K562 (cell line): Measurements from ENCODE around the gene CYP2J2. TPM values are rescaled to one million over a fixed set of nuclear protein-coding genes. Genes with fewer than 3 reads are reported as not detected.

Experiments used
- ATAC-seq: fragments of 200-7000 bp; cut with Tn5 transposase; 3 replicates; pipeline ENCODE4 v1.9.1; 2020; ENCODE audit warnings: moderate library complexity
- BruUV-seq: library from RNA; stranded (reverse); fragments of 400-500 nt; replicated peaks from 2 replicates; lab custom pipeline; 2021; lab: Mats Ljungman, UMichigan
- CTCF ChIA-PET: fragments of 300-600 bp; formaldehyde crosslinking; extraction: SDS; loops from one replicate; lab custom pipeline; 2021; ENCODE audit warnings: low intra/inter-chr PET ratio; lab: Yijun Ruan, JAX
- POLR2A ChIA-PET: fragments of 300-600, 350-650 bp; sonication (Branson Sonifier 250); formaldehyde crosslinking; extraction: SDS; loops from one replicate; lab custom pipeline; 2021; ENCODE audit warnings: antibody characterized with exemption, inconsistent platforms; lab: Yijun Ruan, JAX
- DNase-seq, 4 experiments: peaks; one replicate each; pipeline versions ENCODE4 v3.0.0 to v3.0.0-alpha.2; 2011 to 2018; ENCODE audit warnings: low spot score in 3 of 4, mixed read lengths in 3 of 4; ENCODE audit errors: extremely low read depth in 1 of 4
- FAIRE-seq: peaks from 2 replicates; lab custom pipeline; 2011; peaks lifted over from hg19 to GRCh38; lab: Jason Lieb, UNC
- H2AFZ ChIP-seq: 2 replicates; pipeline ENCODE4 v1.6.0; 2011; ENCODE audit warnings: low read depth, low read length, control low read depth, inconsistent platforms
- H3K27ac ChIP-seq: fragments of 200-600 bp; 3 replicates; pipeline ENCODE4 v1.8.0; 2011; ENCODE audit warnings: low read depth, mild to moderate bottlenecking, control low read depth, inconsistent platforms, low read length, moderate library complexity, mixed read lengths; ENCODE audit errors: extremely low read depth
- H3K27me3 ChIP-seq, 2 experiments: fragments of 300-600 bp in 1 of 2; 2 replicates in 1 of 2; 3 replicates in 1 of 2; pipeline versions ENCODE4 v1.6.0 to v1.8.0; 2011; ENCODE audit warnings: inconsistent platforms in 2 of 2, low read length in 2 of 2, mild to moderate bottlenecking in 1 of 2, mixed read lengths in 1 of 2, moderate library complexity in 1 of 2; ENCODE audit not compliant: control insufficient read depth in 2 of 2, insufficient read depth in 2 of 2
- H3K36me3 ChIP-seq: fragments of 300-600 bp; 3 replicates; pipeline ENCODE4 v1.8.0; 2011; ENCODE audit warnings: mild to moderate bottlenecking, low read length, inconsistent platforms; ENCODE audit not compliant: control insufficient read depth, insufficient read depth
- H3K4me1 ChIP-seq, 2 experiments: fragments of 200-600 bp in 1 of 2; replicated peaks in 1 of 2; 2 replicates in 1 of 2; 3 replicates in 1 of 2; pipeline versions ENCODE4 v1.5.1 to v1.8.0; 2011; ENCODE audit warnings: inconsistent platforms in 2 of 2, low read length in 2 of 2, mild to moderate bottlenecking in 1 of 2, mixed read lengths in 1 of 2, moderate library complexity in 1 of 2; ENCODE audit not compliant: control insufficient read depth in 2 of 2, insufficient read depth in 2 of 2
- H3K4me2 ChIP-seq: 2 replicates; pipeline ENCODE4 v1.6.1; 2011; ENCODE audit warnings: low read length, control low read depth, inconsistent platforms, mixed read lengths; ENCODE audit not compliant: insufficient read depth
- H3K4me3 ChIP-seq: fragments of 200-600 bp; sonication (generic), shearing (Covaris generic); 2 replicates; pipeline ENCODE4 v1.5.1; 2016; ENCODE audit warnings: control low read depth, inconsistent platforms
- H3K79me2 ChIP-seq: fragments of 200-600 bp; 3 replicates; pipeline ENCODE4 v1.8.0; 2011; ENCODE audit warnings: low read length, inconsistent platforms; ENCODE audit not compliant: control insufficient read depth, insufficient read depth
- H3K9ac ChIP-seq, 2 experiments: 2 replicates each; pipeline versions ENCODE4 v1.6.0 to v1.6.1; 2011; ENCODE audit warnings: low read depth in 2 of 2, low read length in 2 of 2, control low read depth in 1 of 2, inconsistent platforms in 1 of 2, mild to moderate bottlenecking in 1 of 2, mixed read lengths in 1 of 2; ENCODE audit not compliant: insufficient read depth in 1 of 2
- H3K9me1 ChIP-seq: one replicate; pipeline ENCODE4 v1.6.0; 2011; ENCODE audit warnings: inconsistent platforms, mild to moderate bottlenecking, low read length, moderate library complexity; ENCODE audit not compliant: control insufficient read depth, insufficient read depth
- H3K9me3 ChIP-seq: replicated peaks from 2 replicates; pipeline ENCODE4 v1.5.1; 2011; ENCODE audit warnings: low read depth, low read length, inconsistent platforms; ENCODE audit not compliant: control insufficient read depth, insufficient read depth
- H4K20me1 ChIP-seq: replicated peaks from 2 replicates; pipeline ENCODE4 v1.6.1; 2011; ENCODE audit warnings: low read length, inconsistent platforms, mixed read lengths; ENCODE audit not compliant: control insufficient read depth, insufficient read depth
- CBX8 ChIP-seq: fragments of 200-600 bp; sonication (generic); IDR thresholded peaks from 2 replicates; pipeline ENCODE4 v1.6.1; 2012; ENCODE audit warnings: borderline replicate concordance, mixed run types, low read depth, mild to moderate bottlenecking, moderate library complexity, mixed read lengths, low read length, control low read depth, inconsistent platforms; ENCODE audit not compliant: poor library complexity, severe bottlenecking; ENCODE audit errors: extremely low read depth
- CHD1 ChIP-seq: fragments of 200-600 bp; sonication (generic); IDR thresholded peaks from one replicate; pipeline ENCODE4 v1.6.1; 2012; ENCODE audit warnings: mild to moderate bottlenecking, moderate library complexity, low read length, inconsistent platforms
- DIDO1 ChIP-seq: fragments of 450-650 bp; IDR thresholded peaks from 2 replicates; pipeline ENCODE4 v1.6.1; 2016; ENCODE audit warnings: low read depth, missing biosample characterization, missing genetic modification characterization
- ETV6 ChIP-seq, 3 experiments: fragments of 150-350 bp in 1 of 3; sonication (generic) in 1 of 3; formaldehyde crosslinking in 1 of 3; IDR thresholded peaks; 2 replicates each; pipeline versions ENCODE4 v1.6.1 to v1.8.0; 2014 to 2022; ENCODE audit warnings: borderline replicate concordance in 2 of 3, low read depth in 2 of 3, antibody characterized with exemption in 1 of 3, low read length in 1 of 3, mild to moderate bottlenecking in 1 of 3, missing genetic modification reagents in 1 of 3
- FOXJ3 ChIP-seq: sonication (generic); formaldehyde crosslinking; IDR thresholded peaks from 2 replicates; pipeline ENCODE4 v1.4.0; 2020; ENCODE audit warnings: mild to moderate bottlenecking, missing genetic modification reagents
- GABPA ChIP-seq: fragments of 200-800 bp; sonication (Bioruptor generic); conservative IDR thresholded peaks from 2 replicates; pipeline ENCODE4 v1.6.1; 2016; ENCODE audit warnings: low read depth, missing genetic modification characterization, missing compliant biosample characterization
- KDM2B ChIP-seq: fragments of 250-450 bp; sonication (Bioruptor Pico); IDR thresholded peaks from 2 replicates; pipeline ENCODE4 v1.8.0; 2021; ENCODE audit warnings: mild to moderate bottlenecking, moderate library complexity
- PHF20 ChIP-seq: fragments of 450-650 bp; IDR thresholded peaks from 2 replicates; pipeline ENCODE4 v1.6.1; 2018; ENCODE audit not compliant: partially characterized antibody
- PTTG1 ChIP-seq: fragments of 450-650 bp; IDR thresholded peaks from 2 replicates; pipeline ENCODE4 v1.6.1; 2016; ENCODE audit warnings: low read depth, mild to moderate bottlenecking, missing genetic modification characterization, missing compliant biosample characterization
- RNF2 ChIP-seq: sonication (generic); IDR thresholded peaks from 2 replicates; pipeline ENCODE4 v1.6.1; 2016
- WGBS: fragments of 100-300 bp; shearing (Covaris generic); methylation state at CpG from one replicate; pipeline ENCODE4 v1.1.6; 2016; ENCODE audit warnings: low coverage, mixed read lengths; ENCODE audit not compliant: insufficient coverage; ENCODE audit errors: missing lambda C conversion rate; 5-methylcytosine and 5-hydroxymethylcytosine counted together
- in situ Hi-C: fragments of 300-500 bp; cut with MboI; formaldehyde crosslinking; loops from 4 replicates; pipeline ENCODE4 v1.15.0; 2018; ENCODE audit warnings: inconsistent platforms, mixed read lengths
- intact Hi-C: fragments of 100-400 bp; cut with micrococcal nuclease; formaldehyde crosslinking; loops from 2 replicates; pipeline ENCODE4 v1.14.2; 2022
- polyA plus RNA-seq, 8 experiments: library from polyadenylated mRNA; depleted of rRNA in 4 of 8; stranded (reverse) in 5 of 8; unstranded in 3 of 8; fragments of >200 nt; fragmentation: Nextera tagmentation in 2 of 8; fragmentation: Illumina TruSeq in 1 of 8; extraction: Ambion mirVana in 2 of 8; extraction: Trizol in 1 of 8; gene quantifications; 2 replicates each; pipeline versions ENCODE4 v1.2.1 to v1.2.3, GENCODE V29; 2011 to 2014; ENCODE audit warnings: inconsistent platforms in 1 of 8, missing spikeins in 1 of 8
- total RNA-seq, 7 experiments: library from RNA; depleted of rRNA in 6 of 7; stranded (reverse); fragments of >200 nt in 6 of 7; fragmentation: Illumina TruSeq in 2 of 7; extraction: Trizol in 2 of 7; gene quantifications; 2 replicates each; pipeline versions ENCODE4 v1.2.1 to v1.2.3, GENCODE V29; 2011 to 2021; ENCODE audit warnings: low replicate concordance in 1 of 7
- TF ChIP-seq, protein P1 (sequence below): fragments of 200-800 bp; sonication (Bioruptor generic); IDR thresholded peaks from 2 replicates; pipeline ENCODE4 v1.6.1; 2016; ENCODE audit warnings: missing genetic modification characterization, missing compliant biosample characterization
- TF ChIP-seq, protein P2 (sequence below): fragments of 250-450 bp; sonication (Bioruptor Pico); IDR thresholded peaks from 2 replicates; pipeline ENCODE4 v1.5.0; 2020; ENCODE audit warnings: mild to moderate bottlenecking, borderline replicate concordance
- TF ChIP-seq, protein P3 (sequence below): fragments of 450-650 bp; formaldehyde crosslinking; IDR thresholded peaks from 2 replicates; pipeline ENCODE4 v1.4.0; 2020; ENCODE audit warnings: mild to moderate bottlenecking, moderate library complexity

Gene CYP2J2
- total and polyA plus RNA-seq, 9 of the 15 experiments (the other 6 are each of a cell fraction or from before 2014, with no cell fraction given): not detected

DNA sequence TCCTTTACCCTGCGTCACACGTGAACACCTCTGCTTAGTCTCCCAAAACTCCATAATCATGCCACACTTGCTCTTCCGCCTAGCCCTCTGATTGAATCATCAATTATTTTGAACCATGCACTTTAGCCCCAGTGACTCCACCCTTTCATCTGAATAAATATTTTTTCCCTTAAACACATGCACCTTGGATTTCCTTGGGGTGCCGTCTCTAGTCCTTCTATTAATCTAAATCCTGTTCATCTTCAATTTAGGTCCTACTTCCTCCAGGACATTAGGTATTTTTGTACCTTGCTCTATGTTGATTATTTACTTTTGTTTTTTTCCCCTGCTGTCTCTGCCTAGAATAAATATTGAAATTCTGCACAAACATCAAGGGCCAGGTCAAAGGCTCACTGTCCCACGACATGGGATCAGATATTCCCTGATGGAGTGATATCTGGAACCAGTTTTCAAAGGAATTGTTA, 9.8 kb upstream of the CYP2J2 start:
- Histone ChIP-seq H3K27ac (no peak overlapping the region), H3K4me1 (no peaks in the 10 kb centered on the region), H3K9me3 (no peaks in the 10 kb centered on the region), H3K36me3 (no peaks in the 10 kb centered on the region), H3K4me2 (no peak overlapping the region), H3K27me3 (no peaks in the 10 kb centered on the region), H3K9me1 (no peaks in the 10 kb centered on the region), H2AFZ (no peak overlapping the region), H3K9ac (no peak overlapping the region), H3K4me3 (no peak overlapping the region), H4K20me1 (no peaks in the 10 kb centered on the region), H3K79me2 (no peaks in the 10 kb centered on the region)
- CTCF ChIA-PET: no interaction called here
- in situ Hi-C loops (loop anchor here (25.0 kb wide), 1 partner anchor 1199 kb away; no protein-coding TSS in a partner anchor), intact Hi-C loops (no loop called here)
- TF ChIP-seq RNF2 (no peak), KDM2B (CRISPR knock-in tag) (no peak), CBX8 (no peak), PTTG1 (tag) (no peak), FOXJ3 (CRISPR knock-in tag) (no peak), CHD1 (no peak), DIDO1 (tag) (no peak), ETV6 (IDR thresholded peaks at IDR 0.05; ENCODE audit: borderline replicate concordance in 1 of 2, low read depth in 2 of 2, low read length in 1 of 2) (no peak), ETV6 (CRISPR knock-in tag; IDR thresholded peaks at IDR 0.05; ENCODE audit: borderline replicate concordance) (no peak), GABPA (tag) (no peak), PHF20 (no peak)
- TF ChIP-seq, protein P1, sequence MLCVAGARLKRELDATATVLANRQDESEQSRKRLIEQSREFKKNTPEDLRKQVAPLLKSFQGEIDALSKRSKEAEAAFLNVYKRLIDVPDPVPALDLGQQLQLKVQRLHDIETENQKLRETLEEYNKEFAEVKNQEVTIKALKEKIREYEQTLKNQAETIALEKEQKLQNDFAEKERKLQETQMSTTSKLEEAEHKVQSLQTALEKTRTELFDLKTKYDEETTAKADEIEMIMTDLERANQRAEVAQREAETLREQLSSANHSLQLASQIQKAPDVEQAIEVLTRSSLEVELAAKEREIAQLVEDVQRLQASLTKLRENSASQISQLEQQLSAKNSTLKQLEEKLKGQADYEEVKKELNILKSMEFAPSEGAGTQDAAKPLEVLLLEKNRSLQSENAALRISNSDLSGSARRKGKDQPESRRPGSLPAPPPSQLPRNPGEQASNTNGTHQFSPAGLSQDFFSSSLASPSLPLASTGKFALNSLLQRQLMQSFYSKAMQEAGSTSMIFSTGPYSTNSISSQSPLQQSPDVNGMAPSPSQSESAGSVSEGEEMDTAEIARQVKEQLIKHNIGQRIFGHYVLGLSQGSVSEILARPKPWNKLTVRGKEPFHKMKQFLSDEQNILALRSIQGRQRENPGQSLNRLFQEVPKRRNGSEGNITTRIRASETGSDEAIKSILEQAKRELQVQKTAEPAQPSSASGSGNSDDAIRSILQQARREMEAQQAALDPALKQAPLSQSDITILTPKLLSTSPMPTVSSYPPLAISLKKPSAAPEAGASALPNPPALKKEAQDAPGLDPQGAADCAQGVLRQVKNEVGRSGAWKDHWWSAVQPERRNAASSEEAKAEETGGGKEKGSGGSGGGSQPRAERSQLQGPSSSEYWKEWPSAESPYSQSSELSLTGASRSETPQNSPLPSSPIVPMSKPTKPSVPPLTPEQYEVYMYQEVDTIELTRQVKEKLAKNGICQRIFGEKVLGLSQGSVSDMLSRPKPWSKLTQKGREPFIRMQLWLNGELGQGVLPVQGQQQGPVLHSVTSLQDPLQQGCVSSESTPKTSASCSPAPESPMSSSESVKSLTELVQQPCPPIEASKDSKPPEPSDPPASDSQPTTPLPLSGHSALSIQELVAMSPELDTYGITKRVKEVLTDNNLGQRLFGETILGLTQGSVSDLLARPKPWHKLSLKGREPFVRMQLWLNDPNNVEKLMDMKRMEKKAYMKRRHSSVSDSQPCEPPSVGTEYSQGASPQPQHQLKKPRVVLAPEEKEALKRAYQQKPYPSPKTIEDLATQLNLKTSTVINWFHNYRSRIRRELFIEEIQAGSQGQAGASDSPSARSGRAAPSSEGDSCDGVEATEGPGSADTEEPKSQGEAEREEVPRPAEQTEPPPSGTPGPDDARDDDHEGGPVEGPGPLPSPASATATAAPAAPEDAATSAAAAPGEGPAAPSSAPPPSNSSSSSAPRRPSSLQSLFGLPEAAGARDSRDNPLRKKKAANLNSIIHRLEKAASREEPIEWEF: no peak
- TF ChIP-seq, protein P2, sequence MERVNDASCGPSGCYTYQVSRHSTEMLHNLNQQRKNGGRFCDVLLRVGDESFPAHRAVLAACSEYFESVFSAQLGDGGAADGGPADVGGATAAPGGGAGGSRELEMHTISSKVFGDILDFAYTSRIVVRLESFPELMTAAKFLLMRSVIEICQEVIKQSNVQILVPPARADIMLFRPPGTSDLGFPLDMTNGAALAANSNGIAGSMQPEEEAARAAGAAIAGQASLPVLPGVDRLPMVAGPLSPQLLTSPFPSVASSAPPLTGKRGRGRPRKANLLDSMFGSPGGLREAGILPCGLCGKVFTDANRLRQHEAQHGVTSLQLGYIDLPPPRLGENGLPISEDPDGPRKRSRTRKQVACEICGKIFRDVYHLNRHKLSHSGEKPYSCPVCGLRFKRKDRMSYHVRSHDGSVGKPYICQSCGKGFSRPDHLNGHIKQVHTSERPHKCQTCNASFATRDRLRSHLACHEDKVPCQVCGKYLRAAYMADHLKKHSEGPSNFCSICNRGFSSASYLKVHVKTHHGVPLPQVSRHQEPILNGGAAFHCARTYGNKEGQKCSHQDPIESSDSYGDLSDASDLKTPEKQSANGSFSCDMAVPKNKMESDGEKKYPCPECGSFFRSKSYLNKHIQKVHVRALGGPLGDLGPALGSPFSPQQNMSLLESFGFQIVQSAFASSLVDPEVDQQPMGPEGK (CRISPR knock-in tag): no peak
- TF ChIP-seq, protein P3, sequence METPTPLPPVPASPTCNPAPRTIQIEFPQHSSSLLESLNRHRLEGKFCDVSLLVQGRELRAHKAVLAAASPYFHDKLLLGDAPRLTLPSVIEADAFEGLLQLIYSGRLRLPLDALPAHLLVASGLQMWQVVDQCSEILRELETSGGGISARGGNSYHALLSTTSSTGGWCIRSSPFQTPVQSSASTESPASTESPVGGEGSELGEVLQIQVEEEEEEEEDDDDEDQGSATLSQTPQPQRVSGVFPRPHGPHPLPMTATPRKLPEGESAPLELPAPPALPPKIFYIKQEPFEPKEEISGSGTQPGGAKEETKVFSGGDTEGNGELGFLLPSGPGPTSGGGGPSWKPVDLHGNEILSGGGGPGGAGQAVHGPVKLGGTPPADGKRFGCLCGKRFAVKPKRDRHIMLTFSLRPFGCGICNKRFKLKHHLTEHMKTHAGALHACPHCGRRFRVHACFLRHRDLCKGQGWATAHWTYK (CRISPR knock-in tag): no peak
- DNase-seq (no peak), FAIRE-seq (no peak), ATAC-seq (no peak)
- POLR2A ChIA-PET: no interaction called here
- 0% methylated on average over 5 of the region's 5 CpGs for WGBS
- no TSS peak for BruUV-seq
